OCI-LY1 (cell line): ENCODE data around the gene CD3D.

ENCODE experiments used
- H2AFZ ChIP-seq: fragments of 200-600 bp; sonication (generic), shearing (Covaris generic); 2 replicates; pipeline ENCODE4 v1.6.0; 2014; ENCODE audit warnings: antibody characterized with exemption, mild to moderate bottlenecking, low read length
- H3F3A ChIP-seq: fragments of 200-600 bp; sonication (generic), shearing (Covaris generic); 2 replicates; pipeline ENCODE4 v1.6.0; 2014; ENCODE audit warnings: mild to moderate bottlenecking, antibody characterized with exemption, low read length, moderate library complexity; ENCODE audit not compliant: insufficient read depth
- H3K27ac ChIP-seq: fragments of 200-600 bp; sonication (generic); 2 replicates; pipeline ENCODE4 v1.5.1; 2014; ENCODE audit warnings: low read length, mixed run types, mild to moderate bottlenecking, low read depth; ENCODE audit not compliant: poor library complexity, severe bottlenecking
- H3K27me3 ChIP-seq: fragments of 200-600 bp; sonication (generic); 2 replicates; pipeline ENCODE4 v1.6.0; 2014; ENCODE audit warnings: antibody characterized with exemption, mild to moderate bottlenecking, low read length, moderate library complexity; ENCODE audit not compliant: insufficient read depth
- H3K36me3 ChIP-seq: fragments of 200-600 bp; sonication (generic); 2 replicates; pipeline ENCODE4 v1.6.1; 2014; ENCODE audit warnings: mild to moderate bottlenecking, antibody characterized with exemption, low read length, moderate library complexity, mixed read lengths; ENCODE audit not compliant: insufficient read depth
- H3K4me1 ChIP-seq: fragments of 200-600 bp; sonication (generic); 2 replicates; pipeline ENCODE4 v1.5.1; 2014; ENCODE audit warnings: mild to moderate bottlenecking, low read length, moderate library complexity; ENCODE audit not compliant: insufficient read depth, severe bottlenecking
- H3K4me2 ChIP-seq: fragments of 200-600 bp; sonication (generic), shearing (Covaris generic); 2 replicates; pipeline ENCODE4 v1.6.1; 2014; ENCODE audit warnings: low read length
- H3K4me3 ChIP-seq: fragments of 200-600 bp; sonication (generic); 2 replicates; pipeline ENCODE4 v1.5.1; 2014; ENCODE audit warnings: low read length, low read depth, mild to moderate bottlenecking, mixed read lengths; ENCODE audit not compliant: poor library complexity, severe bottlenecking
- H3K79me2 ChIP-seq: fragments of 200-600 bp; shearing (Covaris generic); 2 replicates; pipeline ENCODE4 v1.6.1; 2016; ENCODE audit warnings: mixed run types, low read length, mixed read lengths; ENCODE audit not compliant: insufficient read depth
- H3K9ac ChIP-seq: fragments of 200-600 bp; sonication (generic), shearing (Covaris generic); 2 replicates; pipeline ENCODE4 v1.6.1; 2014; ENCODE audit warnings: mild to moderate bottlenecking, low read length, mixed read lengths
- H3K9me2 ChIP-seq: fragments of 200-600 bp; sonication (generic), shearing (Covaris generic); 2 replicates; pipeline ENCODE4 v1.6.1; 2014; ENCODE audit warnings: low read depth, mild to moderate bottlenecking, low read length, mixed read lengths
- H3K9me3 ChIP-seq: fragments of 200-600 bp; shearing (Covaris generic); 2 replicates; pipeline ENCODE4 v1.6.1; 2014; ENCODE audit warnings: low read length, mixed read lengths
- H4K20me1 ChIP-seq: fragments of 200-600 bp; sonication (generic), shearing (Covaris generic); 2 replicates; pipeline ENCODE4 v1.6.0; 2016; ENCODE audit warnings: mild to moderate bottlenecking, low read length; ENCODE audit not compliant: insufficient read depth
- CTCF ChIP-seq: fragments of 200-600 bp; sonication (generic), shearing (Covaris generic); IDR thresholded peaks from 2 replicates; pipeline ENCODE4 v1.5.1; 2017; ENCODE audit warnings: mild to moderate bottlenecking, antibody characterized with exemption, low read length, moderate library complexity, mixed read lengths
- EZH2 ChIP-seq: fragments of 200-600 bp; sonication (generic), shearing (Covaris generic); IDR thresholded peaks from 2 replicates; pipeline ENCODE4 v1.8.0; 2017; ENCODE audit warnings: borderline replicate concordance, mixed run types, mild to moderate bottlenecking, antibody characterized with exemption, low read length, moderate library complexity, mixed read lengths

Gene CD3D

GRCh38 chr11:118305726-118306125 is 36.8 kb downstream of the CD3D start:
- Histone ChIP-seq H3F3A (no peaks in the 10 kb centered on the region), H3K4me3 (no peak overlapping the region), H3K79me2 (no peaks in the 10 kb centered on the region), H3K9me2 (no peaks in the 10 kb centered on the region), H2AFZ (peak overlapping the region; percentile 92), H3K4me2 (no peak overlapping the region), H3K4me1 (peaks cover 16% of the 10 kb centered on the region), H3K9ac (no peak overlapping the region), H3K36me3 (no peaks in the 10 kb centered on the region; the same call in 1 of the 2 replicates), H3K9me3 (no peaks in the 10 kb centered on the region), H3K27me3 (no peaks in the 10 kb centered on the region), H4K20me1 (no peaks in the 10 kb centered on the region), H3K27ac (no peak overlapping the region)
- TF ChIP-seq CTCF (no peak), EZH2 (no peak)

DNA sequence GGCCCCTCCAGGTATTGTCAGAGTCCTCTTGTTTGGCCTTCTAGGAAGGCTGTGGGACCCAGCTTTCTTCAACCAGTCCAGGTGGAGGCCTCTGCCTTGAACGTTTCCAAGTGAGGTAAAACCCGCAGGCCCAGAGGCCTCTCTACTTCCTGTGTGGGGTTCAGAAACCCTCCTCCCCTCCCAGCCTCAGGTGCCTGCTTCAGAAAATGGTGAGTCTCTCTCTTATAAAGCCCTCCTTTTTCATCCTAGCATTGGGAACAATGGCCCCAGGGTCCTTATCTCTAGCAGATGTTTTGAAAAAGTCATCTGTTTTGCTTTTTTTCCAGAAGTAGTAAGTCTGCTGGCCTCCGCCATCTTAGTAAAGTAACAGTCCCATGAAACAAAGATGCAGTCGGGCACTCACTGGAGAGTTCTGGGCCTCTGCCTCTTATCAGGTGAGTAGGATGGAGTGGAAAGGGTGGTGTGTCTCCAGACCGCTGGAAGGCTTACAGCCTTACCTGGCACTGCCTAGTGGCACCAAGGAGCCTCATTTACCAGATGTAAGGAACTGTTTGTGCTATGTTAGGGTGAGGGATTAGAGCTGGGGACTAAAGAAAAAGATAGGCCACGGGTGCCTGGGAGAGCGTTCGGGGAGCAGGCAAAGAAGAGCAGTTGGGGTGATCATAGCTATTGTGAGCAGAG is 37.8 kb downstream of the CD3D start, which contains the start of gene CD3E:
TSS of gene CD3E (plus strand) at position 163 of the 681 bp plus-strand sequence. CDS start at position 386, 223 bp downstream.
- H3K4me2 ChIP-seq: no peak within 1 kb of the TSS; the same call in 1 of the 2 replicates
- no peak within 1 kb of the TSS for H3K27ac ChIP-seq
- H3K27me3 ChIP-seq: no peaks in the 10 kb centered on the region
- H3K79me2 ChIP-seq: no peaks in the 10 kb centered on the region
- TF ChIP-seq EZH2 (no peak), CTCF (no peak)
- H3K9me3 ChIP-seq: no peaks in the 10 kb centered on the region
- H3F3A ChIP-seq: no peaks in the 10 kb centered on the region
- H3K9me2 ChIP-seq: no peaks in the 10 kb centered on the region
- peak within 1 kb of the TSS; percentile 82; the same call in 1 of the 2 replicates for H2AFZ ChIP-seq
- H3K4me3 ChIP-seq: no peak within 1 kb of the TSS
- H4K20me1 ChIP-seq: no peaks in the 10 kb centered on the region
- H3K4me1 ChIP-seq: peaks cover 16% of the 10 kb centered on the region
- no peaks in the 10 kb centered on the region; the same call in 1 of the 2 replicates for H3K36me3 ChIP-seq
- no peak within 1 kb of the TSS for H3K9ac ChIP-seq

GRCh38 chr11:118304227-118304567 is 38.3 kb downstream of the CD3D start:
- no peaks in the 10 kb centered on the region for H3K79me2 ChIP-seq
- H3K4me3 ChIP-seq: no peak overlapping the region
- H3K27me3 ChIP-seq: no peaks in the 10 kb centered on the region
- TF ChIP-seq EZH2 (no peak), CTCF (no peak)
- H3K36me3 ChIP-seq: no peaks in the 10 kb centered on the region; the same call in 1 of the 2 replicates
- no peaks in the 10 kb centered on the region for H3F3A ChIP-seq
- H2AFZ ChIP-seq: no peak overlapping the region
- H3K9me2 ChIP-seq: no peaks in the 10 kb centered on the region
- H3K27ac ChIP-seq: no peak overlapping the region
- H3K4me1 ChIP-seq: peaks cover 16% of the 10 kb centered on the region
- H3K9me3 ChIP-seq: no peaks in the 10 kb centered on the region
- H3K9ac ChIP-seq: no peak overlapping the region
- no peaks in the 10 kb centered on the region for H4K20me1 ChIP-seq
- H3K4me2 ChIP-seq: no peak overlapping the region
